Esophagus squamous epithelium (tissue), 5 donors: ENCODE results near the gene TCL1B. TPM values are rescaled to one million over a fixed set of nuclear protein-coding genes. Genes with fewer than 3 reads are reported as not detected.

Experiments
- DNase-seq: peaks from one replicate; lab custom pipeline; 2025; lab: John Stamatoyannopoulos, UW
- H3K27ac ChIP-seq, 4 donors: fragments of 200-600 bp; sonication (generic); one replicate each; pipeline ENCODE4 v1.5.1; 2016 to 2019; ENCODE audit warnings: mild to moderate bottlenecking in 1 of 4
- H3K27me3 ChIP-seq, 4 donors: fragments of 200-600 bp; sonication (generic); 1 replicate in 3 of 4; 2 replicates in 1 of 4; pipeline versions ENCODE4 v1.5.1 to v1.6.0; 2017 to 2021; ENCODE audit warnings: antibody characterized with exemption in 1 of 4
- H3K36me3 ChIP-seq, 3 donors: fragments of 200-600 bp; sonication (generic); one replicate each; pipeline ENCODE4 v1.5.1; 2016 to 2019
- H3K4me1 ChIP-seq, 3 donors: fragments of 200-600 bp; sonication (generic); one replicate each; pipeline ENCODE4 v1.5.1; 2017 to 2019
- H3K4me3 ChIP-seq, 4 donors: fragments of 200-600 bp; sonication (generic); 1 replicate in 3 of 4; 2 replicates in 1 of 4; pipeline ENCODE4 v1.5.1; 2016 to 2019; ENCODE audit warnings: mild to moderate bottlenecking in 2 of 4, moderate library complexity in 1 of 4
- H3K9me3 ChIP-seq, 3 donors: fragments of 200-600 bp; sonication (generic); one replicate each; pipeline ENCODE4 v1.5.1; 2016 to 2019
- CTCF ChIP-seq, 6 experiments: fragments of 450-650 bp in 4 of 6; fragments of 200-600 bp in 2 of 6; sonication (generic) in 2 of 6; IDR thresholded peaks; one replicate each; pipeline ENCODE4 v1.5.1; 2016 to 2019; ENCODE audit warnings: antibody characterized with exemption in 6 of 6, mild to moderate bottlenecking in 4 of 6, moderate library complexity in 4 of 6
- POLR2A ChIP-seq, 4 donors: fragments of 450-650 bp; IDR thresholded peaks; one replicate each; pipeline ENCODE4 v1.6.1; 2017; ENCODE audit warnings: antibody characterized with exemption in 4 of 4, mild to moderate bottlenecking in 4 of 4, moderate library complexity in 3 of 4
- WGBS, 2 donors: methylation state at CpG; one replicate each; pipeline ENCODE4 v1.1.5; 2018; 5-methylcytosine and 5-hydroxymethylcytosine counted together
- intact Hi-C: fragments of 100-400 bp; cut with DNase I; formaldehyde crosslinking; loops from one replicate; pipeline ENCODE4 v1.15.0; 2022
- total RNA-seq, 4 donors: library from RNA; depleted of rRNA; stranded (reverse); fragments of >200 nt; gene quantifications; one replicate each; pipeline ENCODE4 v1.1.0, GENCODE V29; 2016
- donor health status: DM: yes; HTN: yes; CAD: no.

TCL1B gene
- not detected for total RNA-seq

- Histone ChIP-seq H3K27ac (no peak within 1 kb of the TSS), H3K36me3 (no peaks in the 10 kb centered on the region), H3K4me1 (no peaks in the 10 kb centered on the region), H3K4me3 (no peak within 1 kb of the TSS), H3K9me3 (no peaks in the 10 kb centered on the region), H3K27me3 (peaks cover 0 to 36% (median 0%) of the 10 kb centered on the region in 4 donors)
- TF ChIP-seq CTCF (IDR thresholded peaks at IDR 0.05) (no peak), POLR2A (IDR thresholded peaks at IDR 0.05) (no peak)
- intact Hi-C loops, result no loop called here
- DNase-seq, result no peak
- 73 to 82% methylated on average over 7 to 8 of the region's 38 CpGs for WGBS, 2 donors
Observed at GRCh38 chr14:95685978-95686922, at the start of gene TCL1B. TSS of gene TCL1B (plus strand) at chr14:95686426. CDS start at chr14:95686468, 42 bp downstream.

- no peak for DNase-seq
- intact Hi-C loops, result no loop called here
- WGBS, 2 donors, result 79 to 87% methylated on average over 3 of the region's 3 CpGs
- Histone ChIP-seq H3K27ac (no peak overlapping the region), H3K4me3 (no peak overlapping the region), H3K4me1 (no peaks in the 10 kb centered on the region), H3K36me3 (no peaks in the 10 kb centered on the region), H3K27me3 (peaks cover 0 to 13% (median 0%) of the 10 kb centered on the region in 4 donors), H3K9me3 (no peaks in the 10 kb centered on the region)
- no peak for TF ChIP-seq POLR2A (IDR thresholded peaks at IDR 0.05)
- no peak for TF ChIP-seq CTCF (IDR thresholded peaks at IDR 0.05)
Observed at GRCh38 chr14:95644981-95645380, 41.2 kb upstream of the TCL1B start.

- intact Hi-C loops, result no loop called here
- no peak for DNase-seq
- peaks cover 0 to 13% (median 0%) of the 10 kb centered on the region in 4 donors for H3K27me3 ChIP-seq
- H3K4me1 ChIP-seq, result no peaks in the 10 kb centered on the region
- 74 to 81% methylated on average over 10 of the region's 10 CpGs for WGBS, 2 donors
- no peak for TF ChIP-seq POLR2A (IDR thresholded peaks at IDR 0.05)
- H3K9me3 ChIP-seq, result no peaks in the 10 kb centered on the region
- H3K4me3 ChIP-seq, result no peak overlapping the region
- no peaks in the 10 kb centered on the region for H3K36me3 ChIP-seq
- no peak overlapping the region for H3K27ac ChIP-seq
Observed at GRCh38 chr14:95645389-95645996, 40.7 kb upstream of the TCL1B start.

GRCh38 chr14:95647926-95648325, 38.3 kb upstream of the TCL1B start:
- no peak for TF ChIP-seq CTCF (IDR thresholded peaks at IDR 0.05)
- TF ChIP-seq POLR2A (IDR thresholded peaks at IDR 0.05), result no peak
- Histone ChIP-seq H3K4me1 (no peaks in the 10 kb centered on the region), H3K27ac (no peak overlapping the region), H3K4me3 (no peak overlapping the region), H3K27me3 (peaks cover 0 to 13% (median 0%) of the 10 kb centered on the region in 4 donors), H3K9me3 (no peaks in the 10 kb centered on the region), H3K36me3 (no peaks in the 10 kb centered on the region)
- DNase-seq, result no peak
- intact Hi-C loops, result no loop called here
- 50 to 56% methylated on average over 3 of the region's 3 CpGs for WGBS, 2 donors

- WGBS, 2 donors, result 25 to 54% methylated on average over 7 of the region's 7 CpGs
- H3K36me3 ChIP-seq, result no peaks in the 10 kb centered on the region
- H3K27me3 ChIP-seq, result peaks cover 0 to 13% (median 0%) of the 10 kb centered on the region in 4 donors
- no peaks in the 10 kb centered on the region for H3K9me3 ChIP-seq
- no peak overlapping the region for H3K4me3 ChIP-seq
- DNase-seq, result no peak
- H3K27ac ChIP-seq, result no peak overlapping the region
- intact Hi-C loops, result no loop called here
- no peaks in the 10 kb centered on the region for H3K4me1 ChIP-seq
- TF ChIP-seq CTCF (IDR thresholded peaks at IDR 0.05), result no peak
- no peak for TF ChIP-seq POLR2A (IDR thresholded peaks at IDR 0.05)
Observed at GRCh38 chr14:95649230-95649629, 37.0 kb upstream of the TCL1B start.
